HEK293 (cell line): ENCODE results near the gene RAB11A.

ENCODE experiments used
- BCL11A ChIP-seq: fragments of 450-650 bp; formaldehyde crosslinking; IDR thresholded peaks from 2 replicates; pipeline ENCODE4 v1.5.1; 2016; ENCODE audit warnings: low read depth, missing biosample characterization, missing genetic modification characterization
- CTCF ChIP-seq: fragments of 450-650 bp; formaldehyde crosslinking; IDR thresholded peaks from 2 replicates; pipeline ENCODE4 v1.5.1; 2016; ENCODE audit warnings: missing biosample characterization, missing genetic modification characterization
- REST ChIP-seq: fragments of 450-650 bp; formaldehyde crosslinking; IDR thresholded peaks from 2 replicates; pipeline ENCODE4 v1.5.1; 2016; ENCODE audit warnings: missing biosample characterization, missing genetic modification characterization
- ZNF132 ChIP-seq: fragments of 450-650 bp; formaldehyde crosslinking; IDR thresholded peaks from 2 replicates; pipeline ENCODE4 v1.5.1; 2017; ENCODE audit warnings: missing biosample characterization, missing genetic modification characterization, borderline replicate concordance
- ZNF174 ChIP-seq: fragments of 450-650 bp; formaldehyde crosslinking; IDR thresholded peaks from 2 replicates; pipeline ENCODE4 v1.5.0; 2017; ENCODE audit warnings: missing biosample characterization, mild to moderate bottlenecking, missing genetic modification characterization
- ZNF26 ChIP-seq: fragments of 450-650 bp; formaldehyde crosslinking; IDR thresholded peaks from 2 replicates; pipeline ENCODE4 v1.5.1; 2016; ENCODE audit warnings: missing biosample characterization, missing genetic modification characterization
- ZNF768 ChIP-seq: fragments of 450-650 bp; formaldehyde crosslinking; IDR thresholded peaks from 2 replicates; pipeline ENCODE4 v1.5.1; 2018; ENCODE audit warnings: missing biosample characterization, mild to moderate bottlenecking, missing genetic modification characterization
- ZSCAN5A ChIP-seq: fragments of 450-650 bp; formaldehyde crosslinking; IDR thresholded peaks from 2 replicates; pipeline ENCODE4 v1.5.1; 2016; ENCODE audit warnings: missing biosample characterization, missing genetic modification characterization

- TF ChIP-seq BCL11A (no peak), CTCF (no peak), ZNF26 (tag by site-specific recombination) (no peak), ZSCAN5A (tag by site-specific recombination) (no peak), ZNF132 (tag by site-specific recombination) (no peak), ZNF768 (tag by site-specific recombination) (no peak), REST (tag by site-specific recombination) (no peak), ZNF174 (tag by site-specific recombination) (no peak)
These were observed 49.7 kb upstream of the RAB11A start for GRCh38 chr15:65819563-65819960.
